Activated naive CD4-positive, alpha-beta T cell treated with anti-CD3 and anti-CD28 coated beads, Interleukin-2, amount 50 U/mL, for 16 hours (primary cell): Measurements from ENCODE around the gene MXD1.

Experiments used
- DNase-seq: peaks from one replicate; pipeline ENCODE4 v3.0.0-alpha.2; 2020

The MXD1 gene

DNA sequence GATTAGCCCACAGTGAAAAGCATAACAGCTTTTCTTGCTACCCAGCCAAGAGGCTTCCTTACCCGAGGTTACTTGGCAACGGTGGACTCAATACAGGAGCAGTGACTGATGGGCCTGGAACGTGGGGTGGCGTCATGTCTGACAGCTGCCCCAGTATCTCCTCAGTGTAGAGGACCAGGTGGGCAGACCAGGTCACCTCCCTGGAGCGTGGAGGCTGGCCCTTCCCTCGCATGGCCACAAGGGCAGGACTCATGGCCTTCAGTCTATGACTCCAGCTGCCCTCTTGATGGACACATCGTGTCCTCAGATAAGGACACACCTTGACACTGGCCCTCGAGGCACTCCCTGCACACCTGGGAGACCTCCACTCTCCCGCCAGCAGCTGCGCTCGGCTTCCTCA, 40.1 kb downstream of the MXD1 start:
- no peak for DNase-seq

- DNase-seq, result no peak
Observed at GRCh38 chr2:69956475-69956979, 41.6 kb downstream of the MXD1 start.

GRCh38 chr2:69957965-69958364, 43.1 kb downstream of the MXD1 start:
- DNase-seq, result no peak

DNA sequence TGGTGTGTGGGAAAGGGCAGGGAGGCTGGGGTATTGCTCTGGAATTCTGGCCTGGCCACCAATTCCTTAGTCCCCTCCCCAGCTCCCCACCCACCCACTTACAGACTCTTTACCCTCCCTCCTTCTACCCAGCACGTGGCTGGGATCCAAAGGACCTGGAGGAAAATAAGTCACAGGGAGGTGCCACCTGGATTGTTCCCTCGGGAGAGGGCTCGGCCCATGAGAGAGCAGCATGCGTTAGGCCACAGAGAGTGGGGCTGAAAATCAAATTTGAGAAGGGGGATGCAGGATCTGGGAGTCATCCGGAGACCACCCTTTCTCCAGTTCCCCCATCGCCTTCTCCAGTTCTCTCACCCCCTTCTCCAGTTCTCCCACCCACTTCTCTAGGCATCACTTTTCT, 43.6 kb downstream of the MXD1 start:
- no peak for DNase-seq

- no peak for DNase-seq
Observed at GRCh38 chr2:69959425-69959824, 44.5 kb downstream of the MXD1 start.

DNA sequence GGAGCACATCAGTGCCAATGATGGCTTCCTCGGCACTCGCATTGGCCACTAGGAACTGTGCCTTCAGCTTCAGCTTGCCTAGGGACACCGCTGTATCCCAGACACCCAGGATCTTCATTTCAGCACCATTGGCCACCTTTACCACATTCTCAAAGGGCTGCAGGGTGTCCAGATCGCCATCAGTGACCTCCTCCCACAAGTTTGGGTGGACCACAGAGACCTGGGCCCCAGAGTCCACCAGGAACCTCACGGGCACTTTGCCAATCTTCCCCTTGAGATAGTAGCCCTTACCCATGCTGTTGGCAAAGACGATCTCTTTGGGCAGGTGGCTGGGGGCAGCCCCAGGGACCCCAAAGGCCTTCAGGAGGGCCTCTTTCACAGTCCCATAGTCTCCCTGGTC, 45.9 kb downstream of the MXD1 start:
- no peak for DNase-seq

GRCh38 chr2:69961496-69961895, 46.6 kb downstream of the MXD1 start, which contains the start of gene ASPRV1:
TSS of gene ASPRV1 (minus strand) at chr2:69961631. CDS start at chr2:69961436, 195 bp downstream.
- DNase-seq, result no peak

DNA sequence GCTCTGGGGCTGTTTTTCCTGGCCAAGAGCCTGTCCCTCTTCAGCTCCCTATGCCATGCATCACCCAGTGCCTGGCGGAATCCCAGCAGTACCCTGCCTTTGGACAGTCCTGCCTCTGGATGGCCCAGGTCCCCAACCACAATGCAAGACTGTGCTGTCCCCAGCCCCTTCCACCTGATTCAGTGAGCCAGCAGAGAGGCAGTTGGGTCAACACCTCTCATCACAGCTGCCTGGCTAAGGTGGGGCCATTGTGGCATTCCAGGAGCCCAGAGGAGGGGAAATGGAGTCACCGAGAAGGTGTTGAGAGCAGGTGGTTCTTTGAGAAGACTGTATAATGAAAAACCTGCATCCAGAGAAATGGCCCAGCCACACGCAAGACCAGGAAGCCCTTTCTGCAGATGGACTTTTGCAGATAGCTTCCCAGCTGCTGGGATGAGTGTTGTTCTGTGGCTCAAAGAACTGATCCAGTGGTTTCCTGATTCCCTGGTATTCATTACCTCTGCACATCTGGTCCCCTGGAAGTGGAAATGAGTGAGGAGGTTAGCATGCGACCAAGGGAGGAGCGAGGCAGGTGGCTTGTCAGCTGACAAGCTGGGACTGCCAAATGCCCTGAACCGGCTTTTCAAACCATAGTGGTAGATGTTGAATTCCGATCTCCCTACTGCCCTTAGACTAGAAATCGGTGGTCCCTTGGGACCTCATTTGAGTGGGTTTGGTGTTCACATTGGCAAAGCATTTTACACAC, 48.2 kb downstream of the MXD1 start:
- DNase-seq, result no peak

- DNase-seq, result no peak
Observed at GRCh38 chr2:69964353-69964841, 49.5 kb downstream of the MXD1 start.

GRCh38 chr2:69965756-69966445, 51.0 kb downstream of the MXD1 start:
- DNase-seq, result no peak

DNA sequence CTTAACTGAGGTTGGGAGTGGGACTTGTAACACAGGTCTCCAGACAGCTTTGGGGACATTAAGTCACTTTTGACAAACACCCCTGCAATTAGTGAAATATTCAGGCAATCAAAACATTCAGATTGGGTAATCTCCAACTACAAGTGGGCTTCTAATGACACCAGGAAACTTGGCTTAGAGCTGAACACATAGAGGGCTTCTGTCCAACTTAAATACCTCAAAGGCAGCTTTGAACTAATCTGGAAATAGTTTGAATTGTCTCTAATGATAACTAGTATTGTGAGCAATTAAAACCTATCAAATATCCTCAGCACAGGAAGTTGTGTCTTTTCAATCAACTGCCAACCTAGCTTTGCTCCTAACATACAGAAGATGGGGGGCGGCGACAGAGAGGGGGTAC, 51.6 kb downstream of the MXD1 start:
- DNase-seq, result no peak

- no peak for DNase-seq
Observed at GRCh38 chr2:69968609-69969008, 53.7 kb downstream of the MXD1 start.

DNA sequence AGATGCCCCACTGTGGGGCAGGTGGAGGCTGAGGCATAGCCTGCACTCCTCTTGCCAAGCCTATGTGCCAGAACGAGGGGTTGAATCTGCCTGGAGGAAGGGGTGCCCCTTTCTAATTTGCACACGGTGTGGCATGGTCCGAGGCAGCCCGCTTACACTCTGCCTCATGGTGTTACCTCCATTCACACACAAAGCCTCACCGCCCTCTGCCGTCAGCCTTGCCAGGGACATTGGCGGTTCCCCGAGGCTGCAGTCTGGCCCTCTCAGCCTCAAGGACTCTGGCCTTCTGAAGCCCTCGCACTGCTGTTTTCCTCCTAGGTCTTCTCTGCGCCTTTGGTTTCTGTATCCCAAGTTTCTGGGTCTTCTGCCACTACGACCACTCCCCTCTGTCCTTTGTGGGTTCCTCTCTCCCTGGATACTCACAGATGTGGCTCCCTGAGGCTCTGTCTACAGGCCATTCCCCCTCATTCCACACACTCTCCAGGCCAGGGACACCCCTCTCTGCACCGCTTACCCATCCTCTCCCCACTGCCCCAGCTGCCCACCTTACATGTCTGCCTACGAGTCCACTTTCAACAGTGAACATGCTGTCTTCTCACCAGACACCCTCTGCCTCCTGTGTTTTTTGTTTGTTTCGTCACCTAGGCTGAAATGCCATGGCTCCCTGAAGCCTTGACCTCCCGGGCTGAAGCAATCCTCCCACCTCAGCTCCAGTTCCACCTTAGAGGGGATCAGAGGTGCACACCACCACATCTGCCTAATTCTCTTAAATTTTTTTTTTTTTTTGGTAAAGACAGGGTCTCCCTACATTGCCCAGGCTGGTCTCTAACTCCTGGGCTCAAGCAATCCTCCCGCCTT, 54.4 kb downstream of the MXD1 start:
- DNase-seq, result no peak

- DNase-seq, result no peak
Observed at GRCh38 chr2:69969991-69970390, 55.1 kb downstream of the MXD1 start.

DNA sequence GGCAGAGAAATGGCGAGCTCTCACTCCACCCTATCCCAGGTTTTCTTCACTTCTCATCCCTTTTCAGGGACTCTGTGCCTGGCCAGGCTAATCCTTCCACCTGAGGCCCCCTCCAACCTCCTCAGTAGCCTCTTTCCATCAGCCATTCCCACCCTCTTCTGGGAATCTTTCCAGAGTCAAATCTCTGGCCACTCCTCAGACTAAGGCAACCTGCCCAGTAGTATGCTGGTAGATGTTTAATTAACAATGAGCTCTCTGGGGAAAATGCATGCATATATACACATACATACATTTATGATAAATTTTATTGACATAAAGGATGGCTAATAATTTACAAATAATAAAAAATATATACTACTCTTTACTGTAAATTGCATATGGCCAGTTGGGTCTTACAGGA, 57.9 kb downstream of the MXD1 start:
- no peak for DNase-seq

GRCh38 chr2:69973335-69973735, 58.4 kb downstream of the MXD1 start:
- no peak for DNase-seq

GRCh38 chr2:69975136-69975852, 60.4 kb downstream of the MXD1 start:
- DNase-seq, result no peak

GRCh38 chr2:69975853-69976462, 61.0 kb downstream of the MXD1 start:
- no peak for DNase-seq

GRCh38 chr2:69977186-69977585, 62.3 kb downstream of the MXD1 start:
- no peak for DNase-seq

GRCh38 chr2:69977906-69978482, 63.1 kb downstream of the MXD1 start:
- DNase-seq, result no peak
